GM19452 (cell line): ENCODE measurements around the gene MRPL48.
"Not testable (repeated sequence)": the region's sequence is repeated elsewhere in the genome, so short reads cannot be mapped to it uniquely, and the experiment has no call there.

ENCODE experiments used
- ATAC-seq: cut with Tn5 transposase; IDR thresholded peaks from one replicate; pipeline ENCODE4 v1.9.1; 2021; ENCODE audit not compliant: unreplicated experiment

MRPL48 gene

GRCh38 chr11:73779084-73779902 lies 8.4 kb upstream of the MRPL48 start:
- ATAC-seq, result peak; percentile 99

GRCh38 chr11:73781303-73781702 lies 6.4 kb upstream of the MRPL48 start:
- no peak for ATAC-seq

GRCh38 chr11:73783483-73784020 lies 4.1 kb upstream of the MRPL48 start:
- no peak for ATAC-seq

GRCh38 chr11:73784080-73784634 lies 3.5 kb upstream of the MRPL48 start:
- ATAC-seq, result no peak

GRCh38 chr11:73784734-73785133 lies 2.9 kb upstream of the MRPL48 start:
- ATAC-seq, result no peak

GRCh38 chr11:73785467-73785866 lies 2.2 kb upstream of the MRPL48 start:
- not testable (repeated sequence) for ATAC-seq

GRCh38 chr11:73787051-73787642 lies 527 bp upstream of the MRPL48 start:
- ATAC-seq, result no peak

- ATAC-seq, result no peak
Observed at GRCh38 chr11:73789279-73789670, 1.6 kb downstream of the MRPL48 start.

GRCh38 chr11:73792584-73792983 lies 4.9 kb downstream of the MRPL48 start:
- no peak for ATAC-seq

GRCh38 chr11:73795925-73796632 lies 8.4 kb downstream of the MRPL48 start:
- no peak for ATAC-seq

- no peak for ATAC-seq
Observed at GRCh38 chr11:73797457-73797856, 9.8 kb downstream of the MRPL48 start.

- no peak for ATAC-seq
Observed at GRCh38 chr11:73800276-73800806, 12.7 kb downstream of the MRPL48 start.

- no peak for ATAC-seq
Observed at GRCh38 chr11:73801136-73801535, 13.5 kb downstream of the MRPL48 start.

- no peak for ATAC-seq
Observed at GRCh38 chr11:73804712-73805111, 17.0 kb downstream of the MRPL48 start.

- no peak for ATAC-seq
Observed at GRCh38 chr11:73808052-73808451, 20.4 kb downstream of the MRPL48 start.

- ATAC-seq, result no peak
Observed at GRCh38 chr11:73810637-73811036, 23.0 kb downstream of the MRPL48 start.

- ATAC-seq, result no peak
Observed at GRCh38 chr11:73812234-73812633, 24.6 kb downstream of the MRPL48 start.

- ATAC-seq, result no peak
Observed at GRCh38 chr11:73814812-73815211, 27.1 kb downstream of the MRPL48 start.

GRCh38 chr11:73818846-73819245 lies 31.2 kb downstream of the MRPL48 start:
- no peak for ATAC-seq

GRCh38 chr11:73830261-73830660 lies 42.6 kb downstream of the MRPL48 start:
- ATAC-seq, result no peak

- no peak for ATAC-seq
Observed at GRCh38 chr11:73833067-73833466, 45.4 kb downstream of the MRPL48 start.
